ENCODE data around the gene GUCY1A2. TPM values are rescaled to one million over a fixed set of nuclear protein-coding genes. Genes with fewer than 3 reads are reported as not detected.

GUCY1A2 gene
- total RNA-seq, 2 donors from 2014 or later, result 0.04 TPM; not detected in 1

DNA sequence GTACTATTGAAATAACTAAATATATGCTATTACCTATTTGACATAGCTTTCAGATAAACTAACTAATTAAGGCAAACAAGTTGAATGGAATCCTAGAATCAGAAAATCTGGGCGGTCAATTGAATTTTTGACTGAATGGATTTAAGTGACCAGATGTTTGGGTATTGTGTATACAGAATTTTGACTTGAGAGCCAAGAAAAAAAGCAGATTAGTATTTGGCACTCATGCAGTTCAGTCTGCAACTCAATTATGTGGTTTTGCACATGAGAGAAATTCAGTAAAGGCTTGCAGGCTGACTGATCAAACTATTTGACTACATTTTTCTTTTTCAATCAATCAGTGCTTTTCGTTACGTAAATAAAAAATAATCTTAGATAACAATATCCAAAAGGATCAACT is 254.8 kb downstream of the GUCY1A2 start:
- Mint-ChIP-seq H3K36me3 (no peaks in the 10 kb centered on the region), H3K27ac (no peak overlapping the region), H3K9me3 (peaks cover 4 to 9% of the 10 kb centered on the region in 2 donors)
- no peak for DNase-seq (ENCODE audit: low spot score in 2 of 2)
- ATAC-seq, result no peak

DNA sequence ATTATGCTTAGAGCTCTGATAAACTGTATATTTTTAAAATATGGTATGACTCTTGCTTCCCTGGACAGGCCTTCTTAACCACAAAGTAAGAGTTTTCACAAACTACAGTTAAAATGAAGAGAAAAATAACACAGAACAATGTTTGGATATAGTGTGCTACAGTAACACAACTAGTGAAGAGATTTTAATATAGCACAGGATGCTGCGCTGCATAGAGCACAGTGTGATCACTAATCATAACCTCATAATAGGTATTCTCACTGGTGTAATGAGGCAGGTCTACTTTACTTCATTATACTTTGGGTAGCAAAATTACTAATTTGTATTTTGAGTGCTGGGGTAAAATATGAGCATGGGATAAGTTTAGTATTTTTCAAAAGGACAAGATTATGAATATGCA is 256.5 kb downstream of the GUCY1A2 start:
- no peaks in the 10 kb centered on the region for H3K36me3 Mint-ChIP-seq
- peaks cover 9 to 18% of the 10 kb centered on the region in 2 donors for H3K9me3 Mint-ChIP-seq
- no peak for DNase-seq (ENCODE audit: low spot score in 2 of 2)
- H3K27ac Mint-ChIP-seq, result no peak overlapping the region
- ATAC-seq, result no peak

DNA sequence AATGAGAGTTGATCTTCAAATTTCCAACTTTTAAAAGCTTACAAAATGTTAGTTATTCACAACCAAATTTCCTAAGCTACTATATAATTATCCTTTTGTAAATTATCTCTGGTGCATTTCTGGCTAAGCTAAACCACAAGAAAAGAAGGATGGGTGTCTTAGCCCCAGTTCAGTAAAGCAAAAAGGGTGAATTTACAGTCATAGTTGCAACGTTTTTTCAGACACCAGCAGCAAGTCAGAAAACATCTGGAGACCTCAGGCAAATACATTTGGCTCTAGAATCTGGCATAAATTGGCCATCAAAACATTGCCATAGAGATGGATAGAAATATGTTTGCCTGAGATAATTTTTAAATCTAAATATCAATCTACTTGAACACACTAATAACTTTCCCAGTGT is 257.0 kb downstream of the GUCY1A2 start:
- ATAC-seq, result no peak
- Mint-ChIP-seq H3K27ac (no peak overlapping the region), H3K9me3 (peaks cover 13 to 20% of the 10 kb centered on the region in 2 donors), H3K36me3 (no peaks in the 10 kb centered on the region)
- DNase-seq (ENCODE audit: low spot score in 2 of 2), result no peak

GRCh38 chr11:106748059-106748458 is 270.2 kb downstream of the GUCY1A2 start:
- H3K36me3 Mint-ChIP-seq, result no peaks in the 10 kb centered on the region

DNA sequence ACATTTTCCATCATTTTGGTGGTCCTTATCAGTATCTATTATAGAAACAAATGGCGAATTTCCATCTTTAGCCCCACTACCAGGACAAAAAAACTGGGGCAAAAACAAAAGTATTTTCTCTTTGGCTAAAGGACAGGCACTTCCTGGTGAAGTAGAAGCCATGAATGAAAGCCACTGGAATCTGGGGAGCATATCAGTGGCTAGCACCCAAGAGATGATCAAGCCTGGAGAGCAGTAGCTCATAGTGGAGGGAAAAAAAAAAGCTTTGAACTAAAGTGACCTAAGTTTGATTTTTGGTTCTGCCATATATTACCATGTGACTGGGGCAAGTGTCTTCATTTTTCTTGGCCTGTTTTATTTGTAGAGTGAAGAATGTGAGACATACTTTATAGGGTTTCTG is 272.3 kb downstream of the GUCY1A2 start:
- ATAC-seq, result no peak
- Mint-ChIP-seq H3K27ac (no peak overlapping the region), H3K9me3 (peaks cover 7 to 18% of the 10 kb centered on the region in 2 donors), H3K36me3 (no peaks in the 10 kb centered on the region)
- no peak for DNase-seq (ENCODE audit: low spot score in 2 of 2)

More at GRCh38 chr11:106748059-106748458, 270.2 kb downstream of the GUCY1A2 start:
- peaks cover 4 to 14% of the 10 kb centered on the region in 2 donors for H3K9me3 Mint-ChIP-seq
- no peak overlapping the region for H3K27ac Mint-ChIP-seq
- DNase-seq (ENCODE audit: low spot score in 2 of 2) (no peak), ATAC-seq (no peak)

DNA sequence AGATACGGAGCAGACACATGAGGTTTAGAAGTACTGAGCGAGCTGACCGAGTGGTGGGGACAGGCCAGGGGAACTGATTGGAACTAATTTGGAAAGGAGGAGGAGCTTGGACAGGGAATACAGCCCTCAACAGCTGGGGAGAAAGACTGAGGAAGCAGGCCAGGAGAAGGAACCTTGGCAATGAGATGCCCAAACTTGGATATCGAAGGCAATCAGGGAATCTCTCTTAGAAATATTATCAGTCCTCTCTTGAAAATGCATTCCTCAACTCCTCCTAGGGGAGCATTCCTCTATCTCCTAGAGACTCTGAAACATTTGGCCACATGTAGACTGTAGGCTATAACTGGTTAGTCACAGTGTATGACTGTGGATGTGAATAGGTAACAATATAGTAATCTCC is 284.6 kb downstream of the GUCY1A2 start:
- ATAC-seq (no peak), DNase-seq (ENCODE audit: low spot score in 2 of 2) (no peak)
- Mint-ChIP-seq H3K36me3 (no peaks in the 10 kb centered on the region), H3K27ac (no peak overlapping the region), H3K9me3 (peaks cover 4 to 11% of the 10 kb centered on the region in 2 donors)

- Mint-ChIP-seq H3K27ac (no peak overlapping the region), H3K36me3 (no peaks in the 10 kb centered on the region), H3K9me3 (peaks cover 0 to 6% of the 10 kb centered on the region in 2 donors)
- no peak for DNase-seq (ENCODE audit: low spot score in 2 of 2)
- no peak for ATAC-seq
Measured at GRCh38 chr11:106728859-106729258, 289.4 kb downstream of the GUCY1A2 start.

DNA sequence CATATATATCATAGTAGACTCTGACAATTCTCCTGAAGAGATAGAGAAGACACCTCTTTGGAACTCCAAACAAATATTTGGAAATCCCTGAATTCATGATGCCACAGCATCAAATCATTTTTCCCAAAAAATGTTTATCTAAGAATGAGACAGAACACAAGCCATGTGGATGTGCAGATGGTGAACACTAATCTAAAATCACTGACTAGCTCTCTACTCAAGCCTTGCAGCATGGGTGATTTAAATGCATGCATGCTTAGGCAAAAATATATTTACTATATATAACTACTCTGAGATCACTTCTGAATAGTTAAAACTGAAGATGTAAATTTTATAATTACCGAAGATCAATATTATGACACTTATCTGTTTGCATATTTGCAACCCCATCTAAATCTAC is 289.9 kb downstream of the GUCY1A2 start:
- Mint-ChIP-seq H3K36me3 (no peaks in the 10 kb centered on the region), H3K27ac (no peak overlapping the region), H3K9me3 (peaks cover 0 to 6% of the 10 kb centered on the region in 2 donors)
- no peak for DNase-seq (ENCODE audit: low spot score in 2 of 2)
- ATAC-seq, result no peak

DNA sequence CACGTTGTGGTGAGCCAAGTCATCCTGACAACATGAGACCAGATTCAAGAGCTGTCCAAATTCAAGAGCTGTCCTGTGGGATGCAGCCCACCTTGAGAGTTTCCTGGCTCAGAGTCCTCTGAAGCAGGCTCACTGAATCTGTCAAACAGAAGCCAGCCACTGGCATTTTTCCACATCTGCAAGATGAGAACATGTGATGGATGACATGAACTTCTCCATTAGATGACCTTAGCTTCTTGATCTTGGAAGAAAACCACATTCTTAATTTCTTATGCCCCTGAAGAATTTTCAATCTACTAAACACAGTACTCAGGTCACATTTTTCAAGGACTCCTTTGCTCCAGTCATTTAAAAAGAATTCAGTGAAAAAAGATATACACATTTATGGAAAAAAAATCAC is 291.0 kb downstream of the GUCY1A2 start:
- ATAC-seq (no peak), DNase-seq (ENCODE audit: low spot score in 2 of 2) (no peak)
- no peak overlapping the region for H3K27ac Mint-ChIP-seq
- peaks cover 0 to 10% of the 10 kb centered on the region in 2 donors for H3K9me3 Mint-ChIP-seq
- no peaks in the 10 kb centered on the region for H3K36me3 Mint-ChIP-seq

GRCh38 chr11:106724293-106724892 is 293.9 kb downstream of the GUCY1A2 start:
- H3K36me3 Mint-ChIP-seq, result no peaks in the 10 kb centered on the region
- no peak overlapping the region for H3K27ac Mint-ChIP-seq
- peaks cover 0 to 10% of the 10 kb centered on the region in 2 donors for H3K9me3 Mint-ChIP-seq
- DNase-seq (ENCODE audit: low spot score in 2 of 2) (no peak), ATAC-seq (no peak)

GRCh38 chr11:106723071-106723470 is 295.2 kb downstream of the GUCY1A2 start:
- DNase-seq (ENCODE audit: low spot score in 2 of 2) (no peak), ATAC-seq (no peak)
- Mint-ChIP-seq H3K27ac (no peak overlapping the region), H3K36me3 (no peaks in the 10 kb centered on the region), H3K9me3 (peaks cover 0 to 10% of the 10 kb centered on the region in 2 donors)

- Mint-ChIP-seq H3K27ac (no peak overlapping the region), H3K36me3 (no peaks in the 10 kb centered on the region), H3K9me3 (peaks cover 0 to 3% of the 10 kb centered on the region in 2 donors)
- ATAC-seq, result no peak
- DNase-seq (ENCODE audit: low spot score in 2 of 2), result no peak
Measured at GRCh38 chr11:106717222-106717621, 301.1 kb downstream of the GUCY1A2 start.

GRCh38 chr11:106714199-106714598 is 304.1 kb downstream of the GUCY1A2 start:
- H3K9me3 Mint-ChIP-seq, result peaks cover 0 to 3% of the 10 kb centered on the region in 2 donors
- no peak for ATAC-seq
- no peak overlapping the region for H3K27ac Mint-ChIP-seq
- DNase-seq (ENCODE audit: low spot score in 2 of 2), result no peak
- no peaks in the 10 kb centered on the region for H3K36me3 Mint-ChIP-seq

GRCh38 chr11:106708348-106708747 is 309.9 kb downstream of the GUCY1A2 start:
- DNase-seq (ENCODE audit: low spot score in 2 of 2) (no peak), ATAC-seq (no peak)
- Mint-ChIP-seq H3K27ac (no peak overlapping the region), H3K9me3 (no peaks in the 10 kb centered on the region), H3K36me3 (no peaks in the 10 kb centered on the region)

DNA sequence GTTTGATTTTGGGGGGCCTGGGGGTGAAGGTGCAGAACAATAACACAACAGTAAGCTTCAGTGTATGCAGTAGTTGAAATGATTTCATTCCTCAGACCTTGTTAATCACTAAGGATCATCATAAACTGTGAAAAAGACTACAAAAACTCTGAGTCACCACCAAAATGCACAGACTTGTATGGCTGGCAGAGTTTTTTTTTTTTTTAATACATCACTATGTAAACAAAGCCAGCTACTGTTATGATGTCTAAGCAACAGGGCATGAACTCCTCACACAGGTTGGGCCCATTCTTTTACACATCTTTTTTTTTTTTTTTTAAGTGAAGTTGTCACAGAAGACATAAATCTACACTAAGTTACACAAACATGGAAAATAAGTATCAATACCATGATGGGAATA is 311.9 kb downstream of the GUCY1A2 start:
- ATAC-seq, result no peak
- Mint-ChIP-seq H3K36me3 (no peaks in the 10 kb centered on the region), H3K27ac (no peak overlapping the region), H3K9me3 (no peaks in the 10 kb centered on the region)
- DNase-seq (ENCODE audit: low spot score in 2 of 2), result no peak

DNA sequence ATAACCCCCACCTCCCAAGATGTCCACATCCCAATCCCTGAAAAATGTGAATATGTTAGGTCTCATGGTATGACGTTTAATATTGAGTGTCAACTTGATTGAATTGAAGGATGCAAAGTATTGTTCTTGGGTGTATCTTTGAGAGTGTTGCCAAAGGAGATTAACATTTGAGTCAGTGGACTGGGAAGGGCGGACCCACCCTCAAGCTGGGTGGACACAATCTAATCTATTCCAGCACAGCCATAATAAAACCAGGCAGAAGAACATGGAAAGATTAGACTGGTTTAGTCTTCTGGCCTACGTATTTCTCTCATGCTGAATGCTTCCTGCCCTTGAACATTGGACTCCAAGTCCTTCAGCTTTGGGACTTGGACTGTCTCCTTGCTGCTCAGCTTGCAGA is 315.5 kb downstream of the GUCY1A2 start:
- Mint-ChIP-seq H3K27ac (no peak overlapping the region), H3K9me3 (no peaks in the 10 kb centered on the region), H3K36me3 (no peaks in the 10 kb centered on the region)
- ATAC-seq, result no peak
- no peak for DNase-seq (ENCODE audit: low spot score in 2 of 2)

DNA sequence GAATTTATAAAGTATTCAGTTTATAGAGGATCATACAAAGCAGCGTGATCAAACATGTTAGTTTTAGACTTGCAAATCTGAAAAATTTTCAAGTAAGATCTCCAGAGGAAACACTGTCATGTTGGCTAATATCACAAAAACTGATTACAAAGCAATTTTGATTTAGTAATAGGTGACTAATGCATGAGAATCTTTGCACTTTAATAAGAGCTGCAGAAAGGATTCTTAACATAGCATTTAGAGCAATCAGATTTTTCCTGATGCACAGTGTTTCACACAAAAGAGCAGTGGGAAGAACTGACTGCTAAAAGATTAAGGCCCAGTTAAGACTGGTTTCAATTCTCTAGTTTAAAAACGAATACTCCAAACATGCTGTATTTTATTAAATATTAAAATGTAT is 321.2 kb downstream of the GUCY1A2 start:
- no peak for DNase-seq (ENCODE audit: low spot score in 2 of 2)
- no peaks in the 10 kb centered on the region for H3K9me3 Mint-ChIP-seq

DNA sequence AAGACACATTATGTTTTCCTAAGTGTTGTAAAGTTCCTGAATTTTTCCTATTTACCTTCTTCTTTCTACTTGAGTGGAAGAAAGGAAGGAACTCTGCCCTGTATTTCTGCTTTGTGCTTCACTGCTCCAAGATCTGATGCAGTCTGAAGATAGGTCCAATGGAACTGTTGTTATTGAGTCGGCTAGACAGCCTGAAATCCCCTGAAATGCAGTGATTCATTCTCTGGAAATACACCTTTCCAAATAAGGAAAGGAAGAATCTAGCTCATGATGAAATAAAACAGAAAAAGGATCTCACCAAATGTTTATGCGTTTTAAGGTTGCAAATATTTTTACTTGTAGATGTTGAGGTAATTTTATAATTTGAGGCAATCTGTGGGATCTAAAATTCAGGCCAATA is 322.8 kb downstream of the GUCY1A2 start:
- no peaks in the 10 kb centered on the region for H3K9me3 Mint-ChIP-seq
- no peaks in the 10 kb centered on the region for H3K36me3 Mint-ChIP-seq
- DNase-seq (ENCODE audit: low spot score in 2 of 2) (no peak), ATAC-seq (no peak)
- H3K27ac Mint-ChIP-seq, result no peak overlapping the region

More for the DNA sequence above, 321.2 kb downstream of the GUCY1A2 start:
- Mint-ChIP-seq H3K36me3 (no peaks in the 10 kb centered on the region), H3K27ac (no peak overlapping the region)
- no peak for ATAC-seq
